ENCODE results near the gene ALDOC. TPM values are rescaled to one million over a fixed set of nuclear protein-coding genes. Genes with fewer than 3 reads are reported as not detected.
"Not testable (repeated sequence)": the region's sequence is repeated elsewhere in the genome, so short reads cannot be mapped to it uniquely, and the experiment has no call there.

ALDOC gene
- total RNA-seq, 1 donor from 2014 or later, result 26.2 TPM

DNA sequence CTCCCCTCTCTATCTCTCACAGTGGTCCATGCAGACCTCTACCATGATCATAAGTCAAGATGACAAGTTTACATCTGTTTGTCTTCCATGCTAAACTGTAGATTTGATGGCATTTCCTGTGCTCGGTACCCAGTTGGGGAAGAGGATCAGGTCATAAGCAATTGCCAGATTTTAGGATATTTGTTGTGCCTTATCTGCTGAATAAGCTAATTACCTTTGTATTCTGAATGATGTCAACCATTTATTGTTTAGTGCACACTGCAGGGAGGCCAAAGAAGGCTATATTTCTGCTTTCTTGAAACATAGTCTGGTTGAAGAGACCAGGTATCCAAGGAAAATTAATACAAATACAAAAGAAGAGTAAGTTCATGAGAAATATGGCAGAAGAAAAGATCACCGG is 5.8 kb upstream of the ALDOC start:
- no peak for DNase-seq (ENCODE audit: low spot score)

DNA sequence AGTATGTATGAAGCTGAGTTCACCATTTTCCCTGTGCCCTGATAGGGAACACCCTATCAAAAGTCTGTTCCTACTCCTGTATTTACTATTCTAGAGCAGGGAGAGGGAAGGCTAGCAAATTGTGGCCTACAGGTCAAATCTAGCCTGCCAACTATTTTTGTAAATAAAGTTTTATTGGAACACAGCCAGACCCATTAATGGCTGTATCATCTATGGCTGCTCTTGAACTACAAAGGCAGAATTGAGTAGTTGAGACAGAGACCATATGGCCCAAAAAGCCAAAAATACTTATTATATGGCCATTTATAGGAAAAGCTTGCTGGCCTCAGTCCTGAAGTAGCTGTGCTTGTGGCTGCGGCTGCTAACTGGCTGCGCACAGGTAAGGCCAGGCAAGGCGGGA is 4.3 kb upstream of the ALDOC start:
- no peak for DNase-seq (ENCODE audit: low spot score)

DNA sequence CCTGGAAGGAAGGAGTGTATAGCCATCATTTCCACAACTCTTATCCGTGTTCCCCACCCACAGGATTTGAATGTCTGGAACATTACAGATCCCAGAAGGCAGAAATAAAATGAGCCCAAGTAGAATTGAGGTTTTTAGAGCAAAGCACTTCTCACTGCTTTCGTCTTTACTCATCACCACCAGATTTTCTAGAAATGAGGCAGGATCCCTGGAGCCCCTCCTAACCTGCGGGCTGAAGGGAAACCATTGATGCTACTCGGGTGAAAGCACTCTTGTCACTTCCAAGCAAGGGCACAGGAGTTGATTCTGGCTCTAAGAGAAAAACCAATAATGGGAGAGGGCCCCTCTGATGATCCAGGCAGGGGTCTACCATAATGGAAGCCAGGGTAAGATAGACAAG is 2.8 kb upstream of the ALDOC start:
- no peak for DNase-seq (ENCODE audit: low spot score)

DNA sequence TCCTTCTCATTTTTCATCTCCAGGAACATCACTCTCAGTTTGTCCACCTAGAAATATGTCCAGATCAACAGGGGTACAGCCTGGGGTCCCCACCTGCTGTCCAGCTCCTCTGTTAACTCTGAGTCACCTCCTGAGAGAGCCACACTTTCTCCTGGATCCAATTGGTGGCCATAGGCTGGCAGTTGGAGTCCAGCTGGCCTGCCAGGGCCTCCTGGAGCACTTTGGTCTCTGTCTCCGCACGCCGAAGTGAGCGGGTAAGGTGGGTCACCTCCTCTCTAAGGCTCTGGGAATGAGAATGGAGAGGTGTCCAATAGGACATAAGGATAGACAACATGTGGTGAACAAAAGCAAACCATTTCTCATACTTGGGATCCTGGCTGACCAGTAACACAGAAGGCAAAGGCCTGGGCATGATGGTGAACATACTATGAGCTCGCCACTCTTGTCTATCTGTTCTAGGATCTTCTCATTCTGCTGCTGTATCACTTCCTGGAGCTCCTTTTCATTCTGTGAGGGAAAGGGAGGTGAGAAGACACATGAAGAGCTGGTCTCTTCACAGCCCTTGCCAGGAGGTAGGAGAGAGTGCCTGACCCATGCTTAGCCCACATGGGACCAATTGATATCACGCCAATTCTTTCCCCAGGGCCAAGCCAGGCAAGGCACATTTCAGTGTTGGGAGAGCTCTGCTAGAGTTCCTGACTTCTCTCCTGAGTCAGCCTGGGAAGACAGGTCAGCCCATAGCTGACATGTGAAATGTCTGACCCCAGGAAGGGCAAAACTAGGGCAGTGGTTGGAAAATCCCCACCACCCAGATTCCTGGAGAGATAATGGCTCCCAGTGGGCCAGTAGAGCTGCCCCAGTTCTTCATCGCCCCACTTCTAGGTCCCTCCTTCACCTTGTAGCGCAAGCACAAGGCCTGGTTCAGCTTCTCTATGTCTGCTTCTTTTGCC is 1.8 kb upstream of the ALDOC start:
- DNase-seq (ENCODE audit: low spot score), result no peak

DNA sequence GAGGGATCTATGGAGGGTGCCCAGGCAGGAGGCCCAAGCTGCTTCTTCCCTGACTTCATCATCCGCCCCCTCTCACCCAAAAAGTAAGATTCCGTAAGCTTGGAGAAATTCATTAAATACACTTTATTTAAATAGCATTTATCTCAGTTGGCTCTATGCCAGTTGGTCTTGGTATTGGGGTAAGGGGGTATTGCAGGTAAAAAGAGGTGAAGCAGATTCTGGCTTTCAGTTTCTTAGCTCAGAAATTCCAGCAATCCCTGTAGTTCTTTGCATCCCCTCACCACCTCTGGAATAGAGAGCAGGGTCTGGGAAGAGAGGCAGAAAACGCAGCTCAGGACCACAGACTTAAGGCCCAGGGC is 750 bp upstream of the ALDOC start:
- DNase-seq (ENCODE audit: low spot score), result no peak

DNA sequence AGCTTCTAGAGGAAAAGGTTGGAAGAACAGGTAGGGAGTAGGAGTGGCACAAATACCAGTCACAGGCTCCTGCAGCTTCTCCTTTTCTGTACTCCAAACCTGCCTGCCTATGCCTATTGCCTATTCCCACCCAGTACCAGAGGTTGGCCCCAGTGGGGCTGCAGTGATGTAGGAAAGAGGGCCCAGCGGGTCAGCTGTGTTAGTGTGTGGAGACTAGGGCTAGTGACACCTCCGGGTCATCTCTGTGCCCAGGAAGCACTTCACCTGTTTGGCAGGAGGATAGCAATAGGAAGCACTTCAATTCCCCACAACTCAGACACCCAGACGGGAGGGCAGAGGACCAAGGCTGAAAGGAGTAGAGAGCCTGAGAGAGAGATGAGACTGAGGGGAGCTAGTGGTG is 679 bp downstream of the ALDOC start:
- not testable (repeated sequence) for DNase-seq (ENCODE audit: low spot score)

DNA sequence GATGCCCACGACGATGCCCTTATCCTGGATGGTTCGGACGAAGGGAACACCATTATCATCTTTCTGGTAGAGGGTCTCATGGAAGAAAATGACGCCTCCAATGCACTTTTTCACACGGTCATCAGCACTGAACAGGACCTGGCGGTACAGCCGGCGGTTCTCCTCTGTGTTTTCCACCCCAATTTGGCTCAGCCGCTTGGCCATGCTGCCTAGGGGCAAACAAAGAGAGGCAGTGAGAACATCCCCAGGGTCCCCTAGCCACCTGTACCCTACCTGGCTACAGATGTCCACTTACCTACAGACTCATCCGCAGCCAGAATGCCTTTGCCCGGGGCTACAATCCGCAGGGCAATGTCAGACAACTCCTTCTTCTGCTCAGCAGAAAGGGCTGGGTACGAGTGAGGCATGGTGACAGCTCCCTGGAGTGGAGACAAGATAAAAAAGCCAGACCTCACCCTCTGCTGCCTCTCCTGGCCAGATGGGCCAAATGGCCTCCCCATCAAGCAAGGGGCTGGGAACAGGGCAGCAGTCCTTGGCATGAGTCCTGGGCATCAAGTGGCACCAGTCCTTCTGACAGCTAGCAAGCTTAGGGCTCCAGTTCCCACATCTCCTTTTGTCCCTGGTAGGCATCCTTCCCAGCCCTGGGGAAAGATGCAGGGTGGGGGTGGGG is 1.4 kb downstream of the ALDOC start:
- DNase-seq (ENCODE audit: low spot score), result no peak

DNA sequence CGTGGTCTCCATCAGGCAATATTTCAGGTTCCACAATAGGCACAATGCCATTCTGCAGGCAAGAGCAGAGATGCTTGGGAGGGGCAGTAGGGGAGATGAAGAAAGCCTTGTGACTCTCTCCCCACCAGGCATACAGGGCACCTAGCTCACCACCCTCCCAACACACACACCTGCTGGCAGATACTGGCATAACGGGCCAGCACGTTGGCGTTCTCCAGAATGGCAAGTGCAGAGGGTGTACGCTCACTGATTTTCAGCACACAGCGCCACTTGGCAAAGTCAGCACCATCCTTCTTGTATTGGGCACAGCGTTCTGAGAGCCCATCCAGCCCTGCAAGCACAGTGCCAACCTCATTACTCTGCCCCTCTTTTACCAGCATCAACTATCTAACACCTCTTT is 2.2 kb downstream of the ALDOC start:
- no peak for DNase-seq (ENCODE audit: low spot score)

DNA sequence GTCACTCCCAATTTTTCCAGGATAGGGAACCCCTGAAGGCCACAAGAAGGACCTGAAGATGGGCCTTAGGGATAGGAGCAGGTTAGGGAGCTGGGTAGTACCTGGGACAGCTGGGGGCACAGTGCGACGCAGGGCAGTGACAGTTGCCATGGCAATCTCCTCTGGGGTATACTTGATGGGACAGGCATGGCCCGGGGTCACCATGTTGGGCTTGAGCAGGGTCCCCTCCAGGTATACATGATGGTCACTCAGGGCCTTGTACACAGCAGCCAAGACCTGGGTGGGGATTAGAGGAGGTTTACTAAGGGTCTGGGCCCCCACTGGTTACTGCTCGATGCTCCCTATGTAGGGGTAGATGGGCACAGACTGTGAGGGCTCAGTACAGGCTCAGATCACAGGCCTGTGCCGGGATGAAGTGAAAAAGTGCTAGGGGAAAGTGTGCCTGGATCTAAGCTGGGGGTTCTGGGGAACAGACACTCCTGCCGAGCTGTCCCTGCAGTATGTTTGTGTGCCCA is 2.7 kb downstream of the ALDOC start:
- DNase-seq (ENCODE audit: low spot score), result no peak

DNA sequence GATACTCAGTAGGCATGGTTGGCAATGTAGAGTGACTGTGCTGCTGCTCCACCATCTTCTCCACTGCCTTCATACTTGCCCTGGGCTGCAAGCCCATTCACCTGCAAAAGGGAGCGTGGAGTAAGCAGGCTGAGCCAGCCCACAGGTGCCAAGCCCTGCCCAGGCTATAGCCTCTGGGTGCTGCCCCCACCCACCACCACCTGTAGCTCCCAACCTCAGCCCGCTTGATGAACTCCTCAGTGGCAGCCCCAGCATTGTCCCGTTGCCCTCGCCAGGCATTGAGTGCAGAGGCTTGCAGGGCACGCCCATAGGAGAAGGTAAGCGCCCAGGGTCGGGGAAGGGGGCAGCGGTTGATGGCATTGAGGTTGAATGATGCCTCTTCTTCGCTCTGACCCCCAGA is 3.2 kb downstream of the ALDOC start:
- no peak for DNase-seq (ENCODE audit: low spot score)

DNA sequence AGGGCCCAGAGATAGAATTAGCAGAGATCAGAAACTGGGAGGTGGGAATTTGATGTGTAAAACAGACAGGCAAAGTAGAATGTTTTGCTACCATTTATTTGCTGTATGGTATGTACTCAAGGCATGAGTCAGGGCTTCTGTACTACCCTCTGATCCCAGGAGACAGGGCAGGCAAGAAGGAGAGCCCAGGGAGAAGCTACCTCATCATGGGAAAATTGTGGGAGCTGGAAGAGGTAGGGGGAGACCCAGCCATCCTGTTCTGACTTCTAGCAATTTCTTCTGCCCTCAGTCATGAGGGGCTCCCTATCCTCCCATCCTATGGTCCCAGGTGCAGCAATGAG is 3.7 kb downstream of the ALDOC start:
- no peak for DNase-seq (ENCODE audit: low spot score)

DNA sequence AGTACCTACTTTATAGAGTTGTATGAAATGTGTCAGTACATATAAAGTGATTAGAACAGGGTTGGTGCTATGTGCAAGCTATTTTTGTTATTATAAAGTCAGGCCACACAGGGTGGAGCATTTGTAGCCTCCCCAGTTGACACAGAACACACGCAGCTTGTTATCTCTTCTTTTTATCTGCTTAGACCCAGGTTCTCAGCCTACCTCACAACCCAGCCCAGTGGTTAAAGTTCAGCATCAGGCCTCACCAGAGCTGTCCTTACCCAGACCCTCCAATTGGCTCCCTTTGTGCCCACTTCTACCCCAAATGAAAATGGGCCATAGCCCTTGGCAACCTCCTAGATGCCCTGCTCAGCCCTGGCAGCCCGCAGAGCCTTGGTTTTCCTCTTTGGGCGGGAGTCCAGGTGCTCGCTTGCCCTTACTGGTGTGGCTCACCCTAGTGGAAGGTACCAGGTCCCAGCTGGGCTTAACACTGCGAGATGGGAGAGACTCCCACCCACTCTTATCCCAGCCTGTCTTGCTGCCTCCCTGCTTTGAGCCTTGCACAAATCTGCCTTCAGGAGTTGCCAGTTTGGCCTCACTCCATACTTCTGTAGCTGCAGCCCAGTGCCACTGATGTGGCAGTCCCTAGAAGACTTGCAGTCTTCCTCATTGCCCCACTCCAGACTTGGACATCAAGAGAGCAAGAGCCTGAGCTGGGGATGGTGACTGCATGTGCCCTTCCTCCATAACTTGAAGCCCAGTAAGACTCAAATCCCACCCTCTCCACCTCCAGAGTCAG is 4.2 kb downstream of the ALDOC start:
- DNase-seq (ENCODE audit: low spot score), result no peak

DNA sequence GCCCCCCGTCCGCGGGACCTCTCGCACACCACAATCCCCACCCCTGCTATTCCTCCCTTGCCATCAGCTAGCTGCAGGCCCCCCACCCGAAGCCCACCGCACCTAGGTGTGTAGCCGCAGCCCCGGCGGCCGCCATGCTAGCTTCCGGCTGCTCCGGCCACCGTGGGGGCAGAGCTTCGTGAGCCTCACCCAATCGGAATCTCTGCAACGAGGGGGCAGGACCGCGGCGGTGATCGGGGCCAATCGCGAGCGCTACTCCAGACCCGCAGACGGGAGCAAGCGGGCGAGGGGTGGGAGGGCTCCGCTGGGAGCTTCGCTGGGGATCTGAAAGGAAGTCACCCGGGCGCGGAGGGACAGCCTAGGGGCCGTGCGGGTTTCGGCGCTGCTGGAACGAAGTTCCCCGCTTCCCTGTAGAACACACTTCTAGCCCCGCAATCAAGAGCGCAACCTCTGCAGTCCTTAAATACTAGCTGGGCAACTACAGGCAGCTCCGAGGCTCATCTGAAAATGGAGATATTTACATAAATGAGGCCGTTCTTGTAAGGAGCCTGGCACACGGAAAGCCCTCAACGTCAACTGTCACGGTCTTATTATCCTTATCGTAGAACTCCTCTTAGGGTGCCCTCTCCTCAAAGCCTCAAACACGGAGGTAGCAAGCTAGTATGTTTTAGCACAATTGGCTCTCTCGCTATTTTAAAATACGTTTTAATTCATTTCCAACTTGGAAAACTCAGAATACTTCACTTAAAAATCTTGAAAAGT is 5.2 kb downstream of the ALDOC start, which contains the start of gene PIGS:
Gene PIGS, minus strand, starts transcription at position 164 of the 762 bp plus-strand sequence. Its CDS starts 28 bp downstream, at position 136.
- peak; percentile 95 for DNase-seq (ENCODE audit: low spot score)

DNA sequence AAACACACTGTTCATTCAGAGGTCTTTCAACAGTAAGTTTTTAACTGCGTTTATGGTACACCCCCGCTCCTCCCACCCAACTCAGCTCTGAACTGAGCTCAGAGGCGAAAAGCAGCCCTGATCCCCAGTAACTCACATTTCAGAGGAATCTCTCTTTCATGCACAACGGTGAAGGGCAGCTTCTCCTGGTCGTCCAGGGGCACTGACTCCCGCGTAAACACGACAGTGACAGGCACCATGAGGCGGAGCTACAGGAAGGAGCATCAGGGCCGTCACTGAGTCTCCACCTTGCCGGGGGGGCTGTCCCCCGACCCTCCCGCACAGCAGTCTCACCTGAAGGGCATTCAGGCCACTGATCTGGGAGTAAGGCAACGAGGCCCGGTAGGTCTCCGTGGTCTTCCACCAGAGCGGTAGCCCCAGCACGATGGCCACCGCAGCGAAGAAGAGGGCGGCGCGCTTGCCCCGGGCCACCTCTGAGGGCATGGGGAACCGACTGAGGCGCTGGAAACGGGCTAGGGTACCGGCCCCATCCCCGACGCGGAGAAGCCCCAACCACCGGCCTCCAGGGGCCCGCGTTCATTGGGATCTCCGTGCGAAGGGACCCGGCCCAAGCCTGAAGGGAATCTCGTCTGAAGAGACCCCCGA is 5.9 kb downstream of the ALDOC start:
- no peak for DNase-seq (ENCODE audit: low spot score)

DNA sequence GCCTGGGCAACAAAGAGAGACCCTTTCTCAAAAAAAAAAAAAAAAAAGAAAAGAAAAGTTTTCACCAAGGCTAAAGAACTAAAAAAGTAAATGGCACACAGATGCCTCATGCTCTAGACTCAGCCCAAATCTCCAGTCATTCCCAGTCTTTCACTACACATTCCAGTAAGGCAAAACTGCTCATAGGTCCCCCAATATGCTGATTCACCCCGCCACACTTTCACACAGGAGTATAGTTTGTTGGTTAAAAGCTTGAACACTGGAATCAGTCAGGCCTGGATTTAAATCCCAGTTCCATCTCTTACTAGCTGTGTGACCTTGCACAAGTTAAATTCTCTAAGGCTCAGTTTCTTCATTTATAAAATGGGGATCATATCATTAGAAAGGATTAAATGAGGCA is 7.2 kb downstream of the ALDOC start:
- DNase-seq (ENCODE audit: low spot score), result no peak

DNA sequence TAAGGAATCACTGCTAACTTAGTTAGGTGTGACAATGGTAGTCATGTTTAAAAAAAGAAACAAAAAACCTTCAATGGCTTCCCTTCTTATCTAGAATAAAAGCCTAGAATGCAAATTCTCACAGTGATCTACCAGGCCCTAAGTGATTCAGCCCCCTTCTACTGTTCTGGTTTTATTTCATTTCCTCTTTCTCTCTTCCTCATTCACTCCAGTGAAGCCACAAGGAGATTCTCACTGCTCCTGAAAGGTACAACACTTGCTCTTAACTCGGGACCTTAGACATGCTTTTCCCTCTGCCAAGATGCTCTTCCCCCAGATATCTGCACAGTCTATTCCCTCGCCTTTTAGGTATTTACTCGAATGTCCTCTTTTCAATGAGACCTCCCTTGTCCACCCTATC is 9.1 kb downstream of the ALDOC start:
- DNase-seq (ENCODE audit: low spot score), result no peak

DNA sequence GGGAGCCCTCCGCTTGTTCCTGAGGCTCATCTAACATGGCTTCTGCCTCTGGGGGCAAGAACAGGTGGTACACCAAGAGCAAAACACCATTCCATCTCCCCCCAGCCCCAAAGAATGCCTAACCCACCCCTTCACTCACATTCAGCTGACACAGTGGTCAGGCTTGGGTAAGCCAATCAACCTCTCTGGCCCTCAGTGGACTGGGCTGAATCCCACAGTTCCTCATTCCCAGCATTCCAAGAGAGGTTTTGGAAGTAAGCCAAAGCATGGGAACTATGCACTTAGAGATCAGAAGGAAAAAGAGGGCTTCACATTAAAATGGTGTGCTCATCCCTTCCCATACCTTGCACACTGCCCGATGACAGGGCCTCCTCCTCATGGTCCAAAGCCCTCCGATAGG is 13.2 kb downstream of the ALDOC start:
- peak; percentile 54 for DNase-seq (ENCODE audit: low spot score)

DNA sequence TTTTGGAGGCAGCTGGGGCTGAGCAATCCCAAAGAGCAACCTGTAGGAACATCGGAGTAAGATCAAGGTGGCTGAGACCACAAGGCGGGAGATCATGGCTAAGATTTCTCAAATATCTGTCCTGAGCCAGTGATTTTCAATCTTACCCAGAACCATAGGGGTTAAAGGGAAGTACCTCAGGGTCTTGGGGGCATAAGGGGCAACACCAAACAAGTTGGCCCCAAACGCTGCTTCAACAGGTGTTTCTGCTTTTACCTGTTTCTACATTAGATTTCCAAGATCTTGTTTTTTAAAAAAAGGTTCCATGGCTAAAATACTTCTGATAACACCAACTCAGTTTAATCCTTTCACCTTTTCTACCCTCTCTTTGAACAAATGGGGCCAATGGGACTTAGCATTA is 21.7 kb downstream of the ALDOC start:
- no peak for DNase-seq (ENCODE audit: low spot score)

DNA sequence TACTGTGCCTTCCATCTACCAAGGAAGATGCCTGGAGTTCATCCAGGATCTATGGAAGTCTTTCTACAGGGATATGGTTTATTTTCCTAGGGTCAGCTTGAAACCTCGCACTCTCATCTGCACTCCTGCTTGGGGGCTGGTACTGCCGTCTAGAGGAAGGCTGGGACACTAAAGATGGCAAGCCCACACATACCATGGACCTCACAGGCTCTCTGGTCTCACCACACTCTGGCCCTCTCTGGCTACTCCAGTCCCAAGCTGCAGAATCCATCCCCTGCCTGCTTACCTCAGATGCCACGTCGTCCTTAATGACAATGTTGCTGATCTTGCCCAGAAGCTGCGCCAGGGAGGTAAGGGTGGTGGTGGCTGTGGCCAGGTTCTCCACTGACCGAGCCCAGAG is 22.1 kb downstream of the ALDOC start:
- no peak for DNase-seq (ENCODE audit: low spot score)

DNA sequence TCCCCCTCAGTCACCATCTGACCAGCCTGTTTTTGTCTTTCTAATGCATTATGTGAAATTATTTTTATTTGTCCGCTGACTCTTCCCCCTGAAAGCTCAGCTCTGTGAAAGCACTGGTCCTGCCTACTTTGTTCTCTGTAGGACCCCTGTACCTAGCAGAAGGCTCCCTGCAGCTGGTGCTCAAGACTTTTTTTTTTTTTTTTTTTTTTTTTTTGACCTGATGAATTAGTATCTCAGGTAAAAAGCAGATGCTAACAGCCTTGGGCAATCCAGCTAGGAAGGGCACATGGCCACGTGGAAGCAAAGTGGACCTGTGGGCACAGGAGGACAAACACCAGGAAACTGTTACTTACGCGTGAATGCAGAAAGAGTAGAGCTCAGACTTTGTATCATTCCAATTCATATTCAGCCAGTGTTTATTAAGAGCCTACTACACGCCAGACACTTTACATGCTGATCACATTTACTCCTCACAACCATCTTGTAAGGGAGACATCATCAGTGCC is 23.6 kb downstream of the ALDOC start:
- DNase-seq (ENCODE audit: low spot score), result no peak
